Measurements from ENCODE around the gene TUT7. TPM values are rescaled to one million over a fixed set of nuclear protein-coding genes. Genes with fewer than 3 reads are reported as not detected.
A peak's percentile ranks its signal among the peaks of the same experiment; 100 is the strongest.

TUT7 gene
- total RNA-seq, 2 experiments from 2014 or later: 29.2 to 43.4 TPM

- no peak overlapping the region for H3K27ac ChIP-seq (ENCODE audit: low read depth, low read length, poor library complexity, severe bottlenecking)
- H3K9me3 ChIP-seq (ENCODE audit: low read length): no peaks in the 10 kb centered on the region
- ChIA-PET POLR2A (interaction anchor here (3.4 kb wide), 1 partner anchor 9 kb away, joined by 27 read pairs; no protein-coding TSS in a partner anchor), CTCF (ENCODE audit: unreplicated experiment) (interaction anchor here (1.9 kb wide), 1 partner anchor 8 kb away, joined by 4 read pairs; no protein-coding TSS in a partner anchor)
- peaks cover 39% of the 10 kb centered on the region for H3K4me1 ChIP-seq (ENCODE audit: insufficient read depth, low read length, poor library complexity, severe bottlenecking)
- no TSS peak for BruUV-seq (replicated peaks)
- H3K4me3 ChIP-seq (ENCODE audit: low read depth, low read length, poor library complexity, severe bottlenecking): peak overlapping the region; percentile 7
- DNase-seq (ENCODE audit: low spot score): no peak
- H3K4me2 ChIP-seq (ENCODE audit: low read length): peak overlapping the region; percentile 41
- intact Hi-C loops (cut with micrococcal nuclease; ENCODE audit: unreplicated experiment): no loop called here
- H2AFZ ChIP-seq (ENCODE audit: low read length): no peak overlapping the region
- H4K20me1 ChIP-seq (ENCODE audit: insufficient read depth, low read length): peaks cover 10% of the 10 kb centered on the region; the same call in 1 of the 2 replicates
- H3K9me2 ChIP-seq (ENCODE audit: insufficient read depth, low read length): no peaks in the 10 kb centered on the region
- H3K36me3 ChIP-seq (ENCODE audit: insufficient read depth, low read length): peaks cover 61% of the 10 kb centered on the region
- TF ChIP-seq EZH2phosphoT487 (IDR thresholded peaks at IDR 0.05; ENCODE audit: borderline replicate concordance, low read depth, low read length): no peak
- TF ChIP-seq CTCF (conservative IDR thresholded peaks at IDR 0.05; ENCODE audit: low read length): no peak
- peaks cover 69% of the 10 kb centered on the region for H3K79me2 ChIP-seq (ENCODE audit: insufficient read depth, low read depth, low read length)
These were observed 6.2 kb downstream of the TUT7 start for GRCh38 chr9:86347991-86348390.

- ChIA-PET CTCF (ENCODE audit: unreplicated experiment) (no interaction called here), POLR2A (no interaction called here)
- no peaks in the 10 kb centered on the region for H3K9me2 ChIP-seq (ENCODE audit: insufficient read depth, low read length)
- no peak overlapping the region for H3K27ac ChIP-seq (ENCODE audit: low read depth, low read length, poor library complexity, severe bottlenecking)
- H3K4me3 ChIP-seq (ENCODE audit: low read depth, low read length, poor library complexity, severe bottlenecking): no peak overlapping the region
- peaks cover 75% of the 10 kb centered on the region for H3K36me3 ChIP-seq (ENCODE audit: insufficient read depth, low read length)
- BruUV-seq (replicated peaks): no TSS peak
- no peaks in the 10 kb centered on the region for H3K9me3 ChIP-seq (ENCODE audit: low read length)
- H3K4me2 ChIP-seq (ENCODE audit: low read length): no peak overlapping the region
- H4K20me1 ChIP-seq (ENCODE audit: insufficient read depth, low read length): 0 out of 2 replicates have a peak, but pooled peaks cover 6% of the 10 kb centered on the region
- H2AFZ ChIP-seq (ENCODE audit: low read length): no peak overlapping the region
- H3K79me2 ChIP-seq (ENCODE audit: insufficient read depth, low read depth, low read length): peaks cover 37% of the 10 kb centered on the region
- DNase-seq (ENCODE audit: low spot score): no peak
- intact Hi-C loops (cut with micrococcal nuclease; ENCODE audit: unreplicated experiment): no loop called here
- TF ChIP-seq EZH2phosphoT487 (IDR thresholded peaks at IDR 0.05; ENCODE audit: borderline replicate concordance, low read depth, low read length) (no peak), CTCF (conservative IDR thresholded peaks at IDR 0.05; ENCODE audit: low read length) (no peak)
- H3K4me1 ChIP-seq (ENCODE audit: insufficient read depth, low read length, poor library complexity, severe bottlenecking): peaks cover 30% of the 10 kb centered on the region
These were observed 9.4 kb downstream of the TUT7 start for GRCh38 chr9:86344818-86345217.

- H4K20me1 ChIP-seq (ENCODE audit: insufficient read depth, low read length): 0 out of 2 replicates have a peak, but pooled peaks cover 6% of the 10 kb centered on the region
- no peak overlapping the region for H3K4me2 ChIP-seq (ENCODE audit: low read length)
- ChIA-PET POLR2A (interaction anchor here (1.1 to 2.3 kb wide), 3 partner anchors 8 to 21 kb away, joined by 3 to 6 read pairs (median 3); no protein-coding TSS in a partner anchor), CTCF (ENCODE audit: unreplicated experiment) (no interaction called here)
- H3K79me2 ChIP-seq (ENCODE audit: insufficient read depth, low read depth, low read length): peaks cover 12% of the 10 kb centered on the region
- TF ChIP-seq CTCF (conservative IDR thresholded peaks at IDR 0.05; ENCODE audit: low read length) (no peak), EZH2phosphoT487 (IDR thresholded peaks at IDR 0.05; ENCODE audit: borderline replicate concordance, low read depth, low read length) (no peak)
- H3K9me2 ChIP-seq (ENCODE audit: insufficient read depth, low read length): no peaks in the 10 kb centered on the region
- peaks cover 33% of the 10 kb centered on the region for H3K4me1 ChIP-seq (ENCODE audit: insufficient read depth, low read length, poor library complexity, severe bottlenecking)
- no peaks in the 10 kb centered on the region for H3K9me3 ChIP-seq (ENCODE audit: low read length)
- intact Hi-C loops (cut with micrococcal nuclease; ENCODE audit: unreplicated experiment): no loop called here
- no TSS peak for BruUV-seq (replicated peaks)
- no peak overlapping the region for H3K4me3 ChIP-seq (ENCODE audit: low read depth, low read length, poor library complexity, severe bottlenecking)
- no peak overlapping the region for H3K27ac ChIP-seq (ENCODE audit: low read depth, low read length, poor library complexity, severe bottlenecking)
- H2AFZ ChIP-seq (ENCODE audit: low read length): no peak overlapping the region
- peaks cover 85% of the 10 kb centered on the region for H3K36me3 ChIP-seq (ENCODE audit: insufficient read depth, low read length)
- no peak for DNase-seq (ENCODE audit: low spot score)
These were observed 11.9 kb downstream of the TUT7 start for GRCh38 chr9:86342269-86342668.
